HepG2 (cell line): ENCODE measurements around the gene SLC26A9.

ENCODE experiments used
- HNRNPUL1 ChIP-seq: fragments of 200-400 bp; formaldehyde crosslinking; IDR thresholded peaks from 2 replicates; pipeline ENCODE4 v1.6.1; 2017; ENCODE audit warnings: low read depth, mild to moderate bottlenecking, low read length, moderate library complexity
- JUNB ChIP-seq: sonication (generic); formaldehyde crosslinking; IDR thresholded peaks from 2 replicates; pipeline ENCODE4 v1.8.0; 2022; ENCODE audit warnings: missing genetic modification reagents, mild to moderate bottlenecking, borderline replicate concordance
- POLR2A ChIP-seq, 2 experiments: IDR thresholded peaks; 2 replicates each; pipeline ENCODE4 v1.6.1; 2011; ENCODE audit warnings: low read depth in 2 of 2, low read length in 2 of 2, mild to moderate bottlenecking in 1 of 2, moderate library complexity in 1 of 2; ENCODE audit not compliant: insufficient read depth in 1 of 2
- ZFP41 ChIP-seq: sonication (generic); formaldehyde crosslinking; IDR thresholded peaks from 2 replicates; pipeline ENCODE4 v1.4.0; 2020; ENCODE audit warnings: mild to moderate bottlenecking, missing genetic modification reagents, borderline replicate concordance
- ZNF292 ChIP-seq: sonication (generic); formaldehyde crosslinking; IDR thresholded peaks from 2 replicates; pipeline ENCODE4 v1.8.1; 2022; ENCODE audit warnings: mild to moderate bottlenecking, low read depth, missing genetic modification reagents, borderline replicate concordance
- ZNF484 ChIP-seq: sonication (generic); formaldehyde crosslinking; IDR thresholded peaks from 2 replicates; pipeline ENCODE4 v1.5.1; 2020; ENCODE audit warnings: mild to moderate bottlenecking, low read depth, missing genetic modification reagents, borderline replicate concordance
- ZNF619 ChIP-seq: sonication (generic); formaldehyde crosslinking; IDR thresholded peaks from 2 replicates; pipeline ENCODE4 v1.4.0; 2020; ENCODE audit warnings: mild to moderate bottlenecking, missing genetic modification reagents
- TF ChIP-seq, protein P1 (sequence below): sonication (generic); formaldehyde crosslinking; IDR thresholded peaks from 2 replicates; pipeline ENCODE4 v1.8.0; 2022; ENCODE audit warnings: low read depth, missing genetic modification reagents
- TF ChIP-seq, protein P2 (sequence below): sonication (generic); formaldehyde crosslinking; IDR thresholded peaks from 2 replicates; pipeline ENCODE4 v1.5.0; 2020; ENCODE audit warnings: mild to moderate bottlenecking, missing genetic modification reagents, moderate library complexity
- TF ChIP-seq, protein P3 (sequence below): sonication (generic); formaldehyde crosslinking; conservative IDR thresholded peaks from 2 replicates; pipeline ENCODE4 v1.8.1; 2023; ENCODE audit warnings: missing genetic modification reagents

DNA sequence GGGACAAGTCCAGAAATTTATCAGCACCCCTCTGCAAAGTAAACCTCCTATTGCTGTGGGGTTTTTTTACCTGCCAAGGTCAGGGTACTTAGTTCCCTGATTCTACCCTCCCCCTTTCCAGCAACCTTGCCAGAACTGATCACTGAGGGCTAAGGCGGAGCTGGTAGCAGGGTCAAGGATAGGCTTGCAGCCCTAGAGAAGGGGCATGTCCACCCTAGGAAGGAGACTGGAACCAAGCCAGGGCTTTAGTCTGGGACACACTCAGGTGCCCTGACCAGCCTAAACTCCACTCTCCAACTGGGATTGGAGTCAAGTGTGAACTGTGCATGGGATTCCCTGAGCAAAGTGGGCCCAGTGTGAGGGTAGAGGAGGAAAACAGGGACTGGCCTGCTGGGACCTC lies 6.5 kb upstream of the SLC26A9 start:
- TF ChIP-seq, protein P1, sequence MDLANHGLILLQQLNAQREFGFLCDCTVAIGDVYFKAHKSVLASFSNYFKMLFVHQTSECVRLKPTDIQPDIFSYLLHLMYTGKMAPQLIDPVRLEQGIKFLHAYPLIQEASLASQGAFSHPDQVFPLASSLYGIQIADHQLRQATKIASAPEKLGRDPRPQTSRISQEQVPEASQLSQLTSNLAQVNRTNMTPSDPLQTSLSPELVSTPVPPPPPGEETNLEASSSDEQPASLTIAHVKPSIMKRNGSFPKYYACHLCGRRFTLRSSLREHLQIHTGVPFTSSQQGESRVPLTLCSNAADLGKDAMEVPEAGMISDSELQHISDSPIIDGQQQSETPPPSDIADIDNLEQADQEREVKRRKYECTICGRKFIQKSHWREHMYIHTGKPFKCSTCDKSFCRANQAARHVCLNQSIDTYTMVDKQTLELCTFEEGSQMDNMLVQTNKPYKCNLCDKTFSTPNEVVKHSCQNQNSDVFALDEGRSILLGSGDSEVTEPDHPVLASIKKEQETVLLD: no peak
- TF ChIP-seq POLR2A (IDR thresholded peaks at IDR 0.05; ENCODE audit: insufficient read depth in 1 of 2, low read depth in 2 of 2, low read length in 2 of 2): no peak
- TF ChIP-seq ZFP41 (CRISPR knock-in tag): no peak
- TF ChIP-seq, protein P2, sequence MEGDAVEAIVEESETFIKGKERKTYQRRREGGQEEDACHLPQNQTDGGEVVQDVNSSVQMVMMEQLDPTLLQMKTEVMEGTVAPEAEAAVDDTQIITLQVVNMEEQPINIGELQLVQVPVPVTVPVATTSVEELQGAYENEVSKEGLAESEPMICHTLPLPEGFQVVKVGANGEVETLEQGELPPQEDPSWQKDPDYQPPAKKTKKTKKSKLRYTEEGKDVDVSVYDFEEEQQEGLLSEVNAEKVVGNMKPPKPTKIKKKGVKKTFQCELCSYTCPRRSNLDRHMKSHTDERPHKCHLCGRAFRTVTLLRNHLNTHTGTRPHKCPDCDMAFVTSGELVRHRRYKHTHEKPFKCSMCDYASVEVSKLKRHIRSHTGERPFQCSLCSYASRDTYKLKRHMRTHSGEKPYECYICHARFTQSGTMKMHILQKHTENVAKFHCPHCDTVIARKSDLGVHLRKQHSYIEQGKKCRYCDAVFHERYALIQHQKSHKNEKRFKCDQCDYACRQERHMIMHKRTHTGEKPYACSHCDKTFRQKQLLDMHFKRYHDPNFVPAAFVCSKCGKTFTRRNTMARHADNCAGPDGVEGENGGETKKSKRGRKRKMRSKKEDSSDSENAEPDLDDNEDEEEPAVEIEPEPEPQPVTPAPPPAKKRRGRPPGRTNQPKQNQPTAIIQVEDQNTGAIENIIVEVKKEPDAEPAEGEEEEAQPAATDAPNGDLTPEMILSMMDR (CRISPR knock-in tag): no peak
- TF ChIP-seq JUNB (CRISPR knock-in tag): no peak
- TF ChIP-seq ZNF484 (CRISPR knock-in tag): no peak
- no peak for TF ChIP-seq HNRNPUL1
- TF ChIP-seq, protein P3, sequence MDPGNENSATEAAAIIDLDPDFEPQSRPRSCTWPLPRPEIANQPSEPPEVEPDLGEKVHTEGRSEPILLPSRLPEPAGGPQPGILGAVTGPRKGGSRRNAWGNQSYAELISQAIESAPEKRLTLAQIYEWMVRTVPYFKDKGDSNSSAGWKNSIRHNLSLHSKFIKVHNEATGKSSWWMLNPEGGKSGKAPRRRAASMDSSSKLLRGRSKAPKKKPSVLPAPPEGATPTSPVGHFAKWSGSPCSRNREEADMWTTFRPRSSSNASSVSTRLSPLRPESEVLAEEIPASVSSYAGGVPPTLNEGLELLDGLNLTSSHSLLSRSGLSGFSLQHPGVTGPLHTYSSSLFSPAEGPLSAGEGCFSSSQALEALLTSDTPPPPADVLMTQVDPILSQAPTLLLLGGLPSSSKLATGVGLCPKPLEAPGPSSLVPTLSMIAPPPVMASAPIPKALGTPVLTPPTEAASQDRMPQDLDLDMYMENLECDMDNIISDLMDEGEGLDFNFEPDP (CRISPR knock-in tag): no peak
- no peak for TF ChIP-seq ZNF619 (CRISPR knock-in tag)
- no peak for TF ChIP-seq ZNF292 (CRISPR knock-in tag)
